ENCODE data around the gene ALPK1.

Gene ALPK1

DNA sequence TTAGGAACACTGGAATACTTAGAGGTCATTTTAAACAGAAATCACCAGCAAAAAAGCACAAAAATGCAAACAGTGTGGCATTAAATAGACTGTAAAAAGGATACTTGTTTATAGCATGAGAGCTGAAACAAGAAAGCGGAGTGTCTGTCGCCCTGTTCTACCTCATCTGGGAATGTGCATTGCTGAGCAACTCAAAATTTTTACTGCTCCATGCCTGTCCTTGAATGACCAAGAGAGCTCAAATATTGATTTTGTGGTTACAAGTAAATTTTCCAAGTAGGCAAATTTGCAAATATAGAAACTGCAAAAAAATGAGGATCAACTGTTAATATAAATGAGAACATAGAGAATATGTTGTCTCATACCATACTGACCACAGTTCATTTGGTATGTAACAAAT, 40.1 kb upstream of the ALPK1 start:
- Histone ChIP-seq H3K79me2 (no peaks in the 10 kb centered on the region), H3K4me1 (no peaks in the 10 kb centered on the region), H3K27me3 (ENCODE audit: control insufficient read depth, insufficient read depth, low read length) (no peaks in the 10 kb centered on the region), H3K4me3 (ENCODE audit: low read depth, low read length) (no peak overlapping the region), H3K4me2 (ENCODE audit: low read length) (no peak overlapping the region), H3K36me3 (ENCODE audit: control insufficient read depth, insufficient read depth, low read length) (no peaks in the 10 kb centered on the region), H2AFZ (no peak overlapping the region), H3K27ac (no peak overlapping the region), H3K9me3 (ENCODE audit: control insufficient read depth, low read length) (no peaks in the 10 kb centered on the region), H3K9ac (no peak overlapping the region)
- TF ChIP-seq CTCF (IDR thresholded peaks at IDR 0.05): no peak

DNA sequence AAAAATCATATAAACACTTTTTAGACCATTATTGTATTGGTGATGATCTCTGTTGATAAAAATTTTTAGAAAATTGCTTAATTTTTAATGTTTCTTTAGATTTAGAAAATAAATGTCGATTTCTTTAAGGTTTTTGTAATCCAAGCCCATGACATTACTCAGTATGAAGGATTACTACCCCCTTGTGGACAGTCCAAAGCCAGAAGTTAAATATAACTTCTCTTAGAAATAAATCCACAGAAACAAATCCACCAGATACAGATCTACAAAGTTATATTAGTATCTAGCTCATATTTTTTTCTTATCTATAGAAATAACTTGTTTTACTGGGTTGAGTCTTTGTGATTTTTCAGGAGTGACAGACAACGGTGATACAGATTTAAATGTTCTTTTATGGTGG, 30.3 kb upstream of the ALPK1 start:
- Histone ChIP-seq H3K27me3 (ENCODE audit: control insufficient read depth, insufficient read depth, low read length) (no peaks in the 10 kb centered on the region), H3K4me3 (ENCODE audit: low read depth, low read length) (no peak overlapping the region), H3K9me3 (ENCODE audit: control insufficient read depth, low read length) (no peaks in the 10 kb centered on the region), H3K36me3 (ENCODE audit: control insufficient read depth, insufficient read depth, low read length) (no peaks in the 10 kb centered on the region), H3K4me1 (no peaks in the 10 kb centered on the region), H3K27ac (no peak overlapping the region), H2AFZ (no peak overlapping the region), H3K9ac (no peak overlapping the region), H3K79me2 (no peaks in the 10 kb centered on the region), H3K4me2 (ENCODE audit: low read length) (no peak overlapping the region)
- TF ChIP-seq CTCF (IDR thresholded peaks at IDR 0.05): peak; percentile 46

- Histone ChIP-seq H3K79me2 (no peaks in the 10 kb centered on the region), H3K27me3 (ENCODE audit: control insufficient read depth, insufficient read depth, low read length) (no peaks in the 10 kb centered on the region), H3K4me1 (no peaks in the 10 kb centered on the region), H2AFZ (no peak overlapping the region), H3K27ac (no peak overlapping the region), H3K4me2 (ENCODE audit: low read length) (no peak overlapping the region), H3K4me3 (ENCODE audit: low read depth, low read length) (no peak overlapping the region), H3K9ac (no peak overlapping the region), H3K36me3 (ENCODE audit: control insufficient read depth, insufficient read depth, low read length) (no peaks in the 10 kb centered on the region), H3K9me3 (ENCODE audit: control insufficient read depth, low read length) (no peaks in the 10 kb centered on the region)
- TF ChIP-seq CTCF (IDR thresholded peaks at IDR 0.05): no peak
These were observed 27.1 kb upstream of the ALPK1 start for GRCh38 chr4:112270051-112270450.

- TF ChIP-seq CTCF (IDR thresholded peaks at IDR 0.05): no peak
- Histone ChIP-seq H3K79me2 (no peaks in the 10 kb centered on the region), H3K27ac (no peak overlapping the region), H2AFZ (no peak overlapping the region), H3K36me3 (ENCODE audit: control insufficient read depth, insufficient read depth, low read length) (no peaks in the 10 kb centered on the region), H3K4me3 (ENCODE audit: low read depth, low read length) (no peak overlapping the region), H3K9ac (no peak overlapping the region), H3K4me2 (ENCODE audit: low read length) (no peak overlapping the region), H3K27me3 (ENCODE audit: control insufficient read depth, insufficient read depth, low read length) (no peaks in the 10 kb centered on the region), H3K4me1 (no peaks in the 10 kb centered on the region), H3K9me3 (ENCODE audit: control insufficient read depth, low read length) (no peaks in the 10 kb centered on the region)
These were observed 26.3 kb upstream of the ALPK1 start for GRCh38 chr4:112270640-112271421.

DNA sequence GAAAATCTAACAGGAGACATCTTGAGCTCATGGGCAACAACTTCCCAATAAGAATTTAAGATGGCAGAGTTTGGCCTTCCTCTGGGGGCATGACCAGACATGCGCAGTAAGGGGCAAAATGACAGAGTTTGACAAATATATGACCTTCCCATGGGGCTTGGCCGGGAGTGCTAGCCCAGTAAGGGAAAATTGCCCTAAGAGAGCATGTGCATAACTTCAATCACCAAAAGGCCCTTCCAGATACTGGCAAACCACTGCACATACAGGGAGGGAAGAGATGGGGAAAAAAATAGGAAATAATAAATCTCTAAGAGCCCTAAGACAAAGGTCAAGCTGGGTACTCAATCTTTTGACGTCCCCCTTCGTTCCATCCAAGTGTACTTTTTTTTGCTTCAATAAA, 24.9 kb upstream of the ALPK1 start:
- TF ChIP-seq CTCF (IDR thresholded peaks at IDR 0.05): no peak
- H2AFZ ChIP-seq: no peak overlapping the region

More for the DNA sequence above, 24.9 kb upstream of the ALPK1 start:
- H3K4me1 ChIP-seq: no peaks in the 10 kb centered on the region
- no peak overlapping the region for H3K4me3 ChIP-seq (ENCODE audit: low read depth, low read length)
- no peak overlapping the region for H3K9ac ChIP-seq
- no peak overlapping the region for H3K27ac ChIP-seq
- H3K4me2 ChIP-seq (ENCODE audit: low read length): no peak overlapping the region
- no peaks in the 10 kb centered on the region for H3K79me2 ChIP-seq
- no peaks in the 10 kb centered on the region for H3K9me3 ChIP-seq (ENCODE audit: control insufficient read depth, low read length)
- H3K36me3 ChIP-seq (ENCODE audit: control insufficient read depth, insufficient read depth, low read length): no peaks in the 10 kb centered on the region
- no peaks in the 10 kb centered on the region for H3K27me3 ChIP-seq (ENCODE audit: control insufficient read depth, insufficient read depth, low read length)

All from parathyroid adenoma (tissue), 2 donors.